Tibial nerve (tissue), 4 donors: ENCODE measurements around the gene SUPT5H.

Experiments used
- EP300 ChIP-seq, 2 donors: sonication (generic); formaldehyde crosslinking; IDR thresholded peaks; one replicate each; pipeline ENCODE4 v1.6.1; 2017; ENCODE audit warnings: antibody characterized with exemption in 2 of 2, mild to moderate bottlenecking in 1 of 2
- TF ChIP-seq, protein P1 (sequence below), 5 experiments: fragments of 200-600 bp in 3 of 5; fragments of 450-650 bp in 2 of 5; sonication (generic) in 3 of 5; IDR thresholded peaks; one replicate each; pipeline ENCODE4 v1.5.1; 2016 to 2019; ENCODE audit warnings: antibody characterized with exemption in 5 of 5, mild to moderate bottlenecking in 3 of 5, moderate library complexity in 2 of 5

DNA sequence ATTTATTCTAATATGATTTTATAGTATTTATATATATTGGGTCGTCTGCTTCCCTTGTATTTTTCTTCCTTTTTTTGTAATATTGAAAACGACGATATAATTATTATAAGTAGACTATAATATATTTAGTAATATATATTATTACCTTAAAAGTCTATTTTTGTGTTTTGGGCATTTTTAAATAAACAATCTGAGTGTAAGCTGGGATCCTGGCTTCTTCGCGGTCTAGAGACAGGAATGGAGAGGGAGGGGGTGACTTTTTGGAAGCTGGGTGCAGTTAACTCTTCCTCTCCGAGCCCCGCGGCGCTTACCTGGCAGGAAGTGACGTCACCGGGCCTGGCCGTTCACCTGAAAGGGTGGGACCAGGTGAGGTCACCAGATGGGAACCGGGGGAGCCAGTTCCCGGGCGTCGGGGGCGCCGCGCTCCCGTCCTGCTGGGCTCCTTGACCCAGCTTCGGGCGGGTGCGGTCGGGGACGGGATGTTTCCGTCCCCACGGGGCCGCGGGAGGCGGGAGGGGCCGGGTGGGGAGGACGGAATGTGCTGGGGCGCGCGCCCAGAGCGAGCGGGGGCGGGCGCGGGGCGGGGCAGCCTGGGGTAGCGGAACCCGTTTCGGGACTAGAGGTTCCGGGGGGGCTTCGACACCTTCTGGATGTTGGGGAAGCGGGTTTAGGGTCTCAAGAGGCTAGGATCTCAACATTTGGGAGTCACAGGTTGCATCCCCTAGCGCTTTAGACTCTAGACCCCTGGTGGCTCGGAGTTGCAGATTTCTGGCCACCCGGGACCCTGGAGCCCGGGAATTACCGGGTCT, 36.0 kb upstream of the SUPT5H start:
- TF ChIP-seq, protein P1, sequence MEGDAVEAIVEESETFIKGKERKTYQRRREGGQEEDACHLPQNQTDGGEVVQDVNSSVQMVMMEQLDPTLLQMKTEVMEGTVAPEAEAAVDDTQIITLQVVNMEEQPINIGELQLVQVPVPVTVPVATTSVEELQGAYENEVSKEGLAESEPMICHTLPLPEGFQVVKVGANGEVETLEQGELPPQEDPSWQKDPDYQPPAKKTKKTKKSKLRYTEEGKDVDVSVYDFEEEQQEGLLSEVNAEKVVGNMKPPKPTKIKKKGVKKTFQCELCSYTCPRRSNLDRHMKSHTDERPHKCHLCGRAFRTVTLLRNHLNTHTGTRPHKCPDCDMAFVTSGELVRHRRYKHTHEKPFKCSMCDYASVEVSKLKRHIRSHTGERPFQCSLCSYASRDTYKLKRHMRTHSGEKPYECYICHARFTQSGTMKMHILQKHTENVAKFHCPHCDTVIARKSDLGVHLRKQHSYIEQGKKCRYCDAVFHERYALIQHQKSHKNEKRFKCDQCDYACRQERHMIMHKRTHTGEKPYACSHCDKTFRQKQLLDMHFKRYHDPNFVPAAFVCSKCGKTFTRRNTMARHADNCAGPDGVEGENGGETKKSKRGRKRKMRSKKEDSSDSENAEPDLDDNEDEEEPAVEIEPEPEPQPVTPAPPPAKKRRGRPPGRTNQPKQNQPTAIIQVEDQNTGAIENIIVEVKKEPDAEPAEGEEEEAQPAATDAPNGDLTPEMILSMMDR (IDR thresholded peaks at IDR 0.05): peak in 2 of 5 experiments; percentile 23 to 34
- peak in 1 of 2 donors; percentile 95 for TF ChIP-seq EP300 (IDR thresholded peaks at IDR 0.05)
